ENCODE data around the gene GPATCH3. TPM values are rescaled to one million over a fixed set of nuclear protein-coding genes. Genes with fewer than 3 reads are reported as not detected.

Gene GPATCH3
- total RNA-seq, 5 donors from 2014 or later (not counting 1 experiment from before 2014, with no cell fraction given): 23.6 to 28.6 (median 27.6) TPM

GRCh38 chr1:26862781-26863684 lies 37.2 kb downstream of the GPATCH3 start, which contains the start of gene SFN:
SFN (plus strand) TSS chr1:26863149; CDS start chr1:26863213, 64 bp downstream.
- Histone ChIP-seq H3K36me3 (ENCODE audit: control insufficient read depth in 2 of 2, extremely low read depth in 1 of 2, insufficient read depth in 1 of 2, low read length in 1 of 2) (peaks cover 4 to 8% of the 10 kb centered on the region in 2 donors), H3K27ac (ENCODE audit: low read length) (peak within 1 kb of the TSS; percentile 66), H3K4me3 (ENCODE audit: control insufficient read depth in 1 of 2, extremely low read depth in 1 of 2, low read length in 1 of 2) (peak within 1 kb of the TSS in 1 of 2 donors; percentile 99), H3K9me3 (no peaks in the 10 kb centered on the region), H3K4me1 (ENCODE audit: control insufficient read depth in 1 of 2, extremely low read depth in 1 of 2, insufficient read depth in 2 of 2, low read length in 2 of 2) (peaks cover 3 to 32% of the 10 kb centered on the region in 2 experiments), H3K27me3 (replicated peaks in 1 of 2; ENCODE audit: control insufficient read depth in 2 of 2, extremely low read depth in 1 of 2, insufficient read depth in 2 of 2, low read length in 1 of 2) (peaks cover 0 to 2% of the 10 kb centered on the region in 2 experiments)
- ChIA-PET CTCF (interaction anchor here in 1 of 2 donors (0.6 kb wide), 1 partner anchor 58 kb away, joined by 5 read pairs; no protein-coding TSS in a partner anchor), POLR2A (no interaction called here)
- Mint-ChIP-seq H3K27ac (peak within 1 kb of the TSS; percentile 88 to 93), H3K4me3 (peak within 1 kb of the TSS; percentile 87 to 95 (median 88)), H3K27me3 (no peaks in the 10 kb centered on the region), H3K9me3 (no peaks in the 10 kb centered on the region), H3K36me3 (peaks cover 2% of the 10 kb centered on the region), H3K4me1 (peaks cover 17 to 31% (median 23%) of the 10 kb centered on the region in 3 donors)
- ATAC-seq (replicated peaks in 1 of 4): no peak
- DNase-seq: peak in 19 of 35 experiments; percentile 10 to 56 (median 26)
- WGBS (ENCODE audit: insufficient coverage): 96% methylated on average over 31 of the region's 37 CpGs

- peaks cover 17 to 31% (median 23%) of the 10 kb centered on the region in 3 donors for H3K4me1 Mint-ChIP-seq
- peaks cover 12 to 14% of the 10 kb centered on the region in 2 donors for H3K36me3 ChIP-seq (ENCODE audit: control insufficient read depth in 2 of 2, extremely low read depth in 1 of 2, insufficient read depth in 1 of 2, low read length in 1 of 2)
- no peaks in the 10 kb centered on the region for H3K9me3 ChIP-seq
- H3K9me3 Mint-ChIP-seq: no peaks in the 10 kb centered on the region
- H3K27ac ChIP-seq (ENCODE audit: low read length): no peak overlapping the region
- ATAC-seq (replicated peaks in 1 of 4) (no peak), DNase-seq (no peak)
- WGBS (ENCODE audit: insufficient coverage): 90% methylated on average over 4 of the region's 7 CpGs
- ChIA-PET CTCF (interaction anchor here in 1 of 2 donors (0.7 kb wide), 1 partner anchor 1650 kb away, joined by 3 read pairs; no protein-coding TSS in a partner anchor), POLR2A (no interaction called here)
- H3K27me3 ChIP-seq (replicated peaks in 1 of 2; ENCODE audit: control insufficient read depth in 2 of 2, extremely low read depth in 1 of 2, insufficient read depth in 2 of 2, low read length in 1 of 2): peaks cover 0 to 2% of the 10 kb centered on the region in 2 experiments
- peaks cover 4% of the 10 kb centered on the region for H3K36me3 Mint-ChIP-seq
- peak overlapping the region in 2 of 3 donors; percentile 37 to 88 for H3K4me3 Mint-ChIP-seq
- H3K27me3 Mint-ChIP-seq: no peaks in the 10 kb centered on the region
- H3K27ac Mint-ChIP-seq: peak overlapping the region; percentile 44 to 74
- peaks cover 3 to 32% of the 10 kb centered on the region in 2 experiments for H3K4me1 ChIP-seq (ENCODE audit: control insufficient read depth in 1 of 2, extremely low read depth in 1 of 2, insufficient read depth in 2 of 2, low read length in 2 of 2)
- H3K4me3 ChIP-seq (ENCODE audit: control insufficient read depth in 1 of 2, extremely low read depth in 1 of 2, low read length in 1 of 2): no peak overlapping the region
Measured at GRCh38 chr1:26861889-26862378, 38.3 kb downstream of the GPATCH3 start.

GRCh38 chr1:26861286-26861701 lies 39.0 kb downstream of the GPATCH3 start:
- Mint-ChIP-seq H3K9me3 (no peaks in the 10 kb centered on the region), H3K4me1 (peaks cover 17 to 31% (median 23%) of the 10 kb centered on the region in 3 donors), H3K27me3 (no peaks in the 10 kb centered on the region), H3K36me3 (peaks cover 4% of the 10 kb centered on the region), H3K27ac (peak overlapping the region in 1 of 2 donors; percentile 44), H3K4me3 (no peak overlapping the region)
- 80% methylated on average over 2 of the region's 5 CpGs for WGBS (ENCODE audit: insufficient coverage)
- Histone ChIP-seq H3K27ac (ENCODE audit: low read length) (no peak overlapping the region), H3K4me3 (ENCODE audit: control insufficient read depth in 1 of 2, extremely low read depth in 1 of 2, low read length in 1 of 2) (no peak overlapping the region), H3K4me1 (ENCODE audit: control insufficient read depth in 1 of 2, extremely low read depth in 1 of 2, insufficient read depth in 2 of 2, low read length in 2 of 2) (peaks cover 3 to 31% of the 10 kb centered on the region in 2 experiments), H3K9me3 (no peaks in the 10 kb centered on the region), H3K27me3 (replicated peaks in 1 of 2; ENCODE audit: control insufficient read depth in 2 of 2, extremely low read depth in 1 of 2, insufficient read depth in 2 of 2, low read length in 1 of 2) (peaks cover 0 to 2% of the 10 kb centered on the region in 2 experiments), H3K36me3 (ENCODE audit: control insufficient read depth in 2 of 2, extremely low read depth in 1 of 2, insufficient read depth in 1 of 2, low read length in 1 of 2) (peaks cover 12 to 19% of the 10 kb centered on the region in 2 donors)
- ATAC-seq (replicated peaks in 1 of 4) (no peak), DNase-seq (no peak)
- ChIA-PET CTCF (no interaction called here), POLR2A (no interaction called here)

- no peaks in the 10 kb centered on the region for H3K9me3 Mint-ChIP-seq
- H3K36me3 ChIP-seq (ENCODE audit: control insufficient read depth in 2 of 2, extremely low read depth in 1 of 2, insufficient read depth in 1 of 2, low read length in 1 of 2): peaks cover 12 to 41% of the 10 kb centered on the region in 2 donors
Measured at GRCh38 chr1:26858891-26859640, 41.2 kb downstream of the GPATCH3 start.

GRCh38 chr1:26858160-26858559 lies 42.1 kb downstream of the GPATCH3 start:
- WGBS (ENCODE audit: insufficient coverage): 100% methylated on average over 1 of the region's 4 CpGs
- POLR2A ChIA-PET: interaction anchor here in 1 of 2 donors (0.5 kb wide), 1 partner anchor 13 kb away, joined by 3 read pairs; no protein-coding TSS in a partner anchor
- H3K4me1 Mint-ChIP-seq: peaks cover 4 to 13% (median 11%) of the 10 kb centered on the region in 3 donors
- Histone ChIP-seq H3K27ac (ENCODE audit: low read length) (no peak overlapping the region), H3K36me3 (ENCODE audit: control insufficient read depth in 2 of 2, extremely low read depth in 1 of 2, insufficient read depth in 1 of 2, low read length in 1 of 2) (peaks cover 16 to 50% of the 10 kb centered on the region in 2 donors), H3K4me3 (ENCODE audit: control insufficient read depth in 1 of 2, extremely low read depth in 1 of 2, low read length in 1 of 2) (no peak overlapping the region), H3K9me3 (no peaks in the 10 kb centered on the region), H3K4me1 (ENCODE audit: control insufficient read depth in 1 of 2, extremely low read depth in 1 of 2, insufficient read depth in 2 of 2, low read length in 2 of 2) (peaks cover 0 to 7% of the 10 kb centered on the region in 2 experiments), H3K27me3 (replicated peaks in 1 of 2; ENCODE audit: control insufficient read depth in 2 of 2, extremely low read depth in 1 of 2, insufficient read depth in 2 of 2, low read length in 1 of 2) (no peaks in the 10 kb centered on the region)
- H3K27ac Mint-ChIP-seq: no peak overlapping the region
- DNase-seq (no peak), ATAC-seq (replicated peaks in 1 of 4) (no peak)
- no peaks in the 10 kb centered on the region for H3K27me3 Mint-ChIP-seq
- H3K36me3 Mint-ChIP-seq: peaks cover 17% of the 10 kb centered on the region
- no peaks in the 10 kb centered on the region for H3K9me3 Mint-ChIP-seq
- H3K4me3 Mint-ChIP-seq: no peak overlapping the region
- CTCF ChIA-PET: interaction anchor here in 1 of 2 donors (0.5 to 1.0 kb wide), 3 partner anchors 25 to 333 kb away, joined by 3 to 4 read pairs (median 4); partner anchors contain the start of gene GPN2

More at GRCh38 chr1:26858891-26859640, 41.2 kb downstream of the GPATCH3 start:
- Mint-ChIP-seq H3K4me1 (peaks cover 12 to 20% (median 16%) of the 10 kb centered on the region in 3 donors), H3K36me3 (peaks cover 15% of the 10 kb centered on the region), H3K27ac (no peak overlapping the region), H3K4me3 (no peak overlapping the region), H3K27me3 (no peaks in the 10 kb centered on the region)
- Histone ChIP-seq H3K4me1 (ENCODE audit: control insufficient read depth in 1 of 2, extremely low read depth in 1 of 2, insufficient read depth in 2 of 2, low read length in 2 of 2) (peaks cover under 1 to 16% of the 10 kb centered on the region in 2 experiments), H3K27me3 (replicated peaks in 1 of 2; ENCODE audit: control insufficient read depth in 2 of 2, extremely low read depth in 1 of 2, insufficient read depth in 2 of 2, low read length in 1 of 2) (no peaks in the 10 kb centered on the region), H3K27ac (ENCODE audit: low read length) (no peak overlapping the region), H3K9me3 (no peaks in the 10 kb centered on the region), H3K4me3 (ENCODE audit: control insufficient read depth in 1 of 2, extremely low read depth in 1 of 2, low read length in 1 of 2) (no peak overlapping the region)
- 97% methylated on average over 6 of the region's 7 CpGs for WGBS (ENCODE audit: insufficient coverage)
- DNase-seq (no peak), ATAC-seq (replicated peaks in 1 of 4) (no peak)
- POLR2A ChIA-PET: interaction anchor here in 1 of 2 donors (0.6 kb wide), 1 partner anchor 22 kb away, joined by 3 read pairs; no protein-coding TSS in a partner anchor
- CTCF ChIA-PET: interaction anchor here (0.7 to 1.0 kb wide), 3 partner anchors 25 to 31 kb away, joined by 3 to 4 read pairs (median 4); partner anchors contain the start of gene GPN2 (in 1 of the 2)
